ENCODE data around the gene CPA2. TPM values are rescaled to one million over a fixed set of nuclear protein-coding genes. Genes with fewer than 3 reads are reported as not detected.
A peak's percentile ranks its signal among the peaks of the same experiment; 100 is the strongest.

Gene CPA2
- total RNA-seq, 2 experiments from 2014 or later, result not detected

- Mint-ChIP-seq H3K4me3 (no peak overlapping the region), H3K4me1 (no peaks in the 10 kb centered on the region), H3K9me3 (peaks cover 7% of the 10 kb centered on the region), H3K27ac (peak overlapping the region; percentile 25), H3K36me3 (ENCODE audit: low read depth) (no peaks in the 10 kb centered on the region), H3K27me3 (no peaks in the 10 kb centered on the region)
- ChIA-PET POLR2A (no interaction called here), CTCF (interaction anchor here (1.4 to 1.5 kb wide), 2 partner anchors 9 to 156 kb away, joined by 3 read pairs; no protein-coding TSS in a partner anchor)
- DNase-seq, result no peak
Measured at GRCh38 chr7:130296221-130296951, 29.7 kb downstream of the CPA2 start.

- H3K27ac Mint-ChIP-seq, result no peak overlapping the region
- no peak overlapping the region for H3K4me3 Mint-ChIP-seq
- POLR2A ChIA-PET, result no interaction called here
- no peak for DNase-seq
- H3K9me3 Mint-ChIP-seq, result peaks cover 7% of the 10 kb centered on the region
- no peaks in the 10 kb centered on the region for H3K4me1 Mint-ChIP-seq
- H3K36me3 Mint-ChIP-seq (ENCODE audit: low read depth), result no peaks in the 10 kb centered on the region
- H3K27me3 Mint-ChIP-seq, result no peaks in the 10 kb centered on the region
- CTCF ChIA-PET, result interaction anchor here (1.5 kb wide), 1 partner anchor 10 kb away, joined by 3 read pairs; no protein-coding TSS in a partner anchor
Measured at GRCh38 chr7:130297628-130298543, 31.2 kb downstream of the CPA2 start.

GRCh38 chr7:130298544-130299326 is 32.1 kb downstream of the CPA2 start:
- H3K9me3 Mint-ChIP-seq, result peaks cover 5% of the 10 kb centered on the region
- ChIA-PET CTCF (no interaction called here), POLR2A (no interaction called here)
- no peak overlapping the region for H3K27ac Mint-ChIP-seq
- H3K36me3 Mint-ChIP-seq (ENCODE audit: low read depth), result no peaks in the 10 kb centered on the region
- no peak overlapping the region for H3K4me3 Mint-ChIP-seq
- no peaks in the 10 kb centered on the region for H3K4me1 Mint-ChIP-seq
- no peaks in the 10 kb centered on the region for H3K27me3 Mint-ChIP-seq
- DNase-seq, result no peak

- no peaks in the 10 kb centered on the region for H3K36me3 Mint-ChIP-seq (ENCODE audit: low read depth)
- H3K4me1 Mint-ChIP-seq, result no peaks in the 10 kb centered on the region
- no peak for DNase-seq
- H3K4me3 Mint-ChIP-seq, result no peak overlapping the region
- ChIA-PET POLR2A (no interaction called here), CTCF (no interaction called here)
- H3K9me3 Mint-ChIP-seq, result peaks cover 3% of the 10 kb centered on the region
- H3K27me3 Mint-ChIP-seq, result no peaks in the 10 kb centered on the region
- no peak overlapping the region for H3K27ac Mint-ChIP-seq
Measured at GRCh38 chr7:130299866-130300265, 33.2 kb downstream of the CPA2 start.

- no peaks in the 10 kb centered on the region for H3K9me3 Mint-ChIP-seq
- no peak overlapping the region for H3K4me3 Mint-ChIP-seq
- H3K4me1 Mint-ChIP-seq, result no peaks in the 10 kb centered on the region
- ChIA-PET CTCF (interaction anchor here (1.8 kb wide), 1 partner anchor 8 kb away, joined by 3 read pairs; the partner anchor contains the start of gene CPA4), POLR2A (no interaction called here)
- no peaks in the 10 kb centered on the region for H3K27me3 Mint-ChIP-seq
- no peak for DNase-seq
- H3K36me3 Mint-ChIP-seq (ENCODE audit: low read depth), result no peaks in the 10 kb centered on the region
- no peak overlapping the region for H3K27ac Mint-ChIP-seq
Measured at GRCh38 chr7:130301501-130302020, 34.9 kb downstream of the CPA2 start.

GRCh38 chr7:130302649-130303048 is 36.0 kb downstream of the CPA2 start:
- H3K27me3 Mint-ChIP-seq, result no peaks in the 10 kb centered on the region
- ChIA-PET POLR2A (no interaction called here), CTCF (interaction anchor here (0.6 to 1.8 kb wide), 3 partner anchors 9 to 200 kb away, joined by 3 read pairs; partner anchors contain the start of gene CPA4)
- no peaks in the 10 kb centered on the region for H3K4me1 Mint-ChIP-seq
- no peaks in the 10 kb centered on the region for H3K9me3 Mint-ChIP-seq
- H3K36me3 Mint-ChIP-seq (ENCODE audit: low read depth), result no peaks in the 10 kb centered on the region
- DNase-seq, result no peak
- H3K27ac Mint-ChIP-seq, result no peak overlapping the region
- H3K4me3 Mint-ChIP-seq, result no peak overlapping the region

GRCh38 chr7:130303127-130303526 is 36.5 kb downstream of the CPA2 start:
- DNase-seq, result no peak
- no peaks in the 10 kb centered on the region for H3K27me3 Mint-ChIP-seq
- POLR2A ChIA-PET, result no interaction called here
- no peaks in the 10 kb centered on the region for H3K9me3 Mint-ChIP-seq
- H3K36me3 Mint-ChIP-seq (ENCODE audit: low read depth), result no peaks in the 10 kb centered on the region
- CTCF ChIA-PET, result interaction anchor here (0.6 to 0.9 kb wide), 2 partner anchors 20 to 200 kb away, joined by 3 read pairs; no protein-coding TSS in a partner anchor
- no peak overlapping the region for H3K27ac Mint-ChIP-seq
- H3K4me1 Mint-ChIP-seq, result no peaks in the 10 kb centered on the region
- no peak overlapping the region for H3K4me3 Mint-ChIP-seq

GRCh38 chr7:130303551-130303950 is 36.9 kb downstream of the CPA2 start:
- H3K27ac Mint-ChIP-seq, result no peak overlapping the region

GRCh38 chr7:130303982-130304381 is 37.3 kb downstream of the CPA2 start:
- no peak for DNase-seq
- Mint-ChIP-seq H3K27me3 (no peaks in the 10 kb centered on the region), H3K4me1 (no peaks in the 10 kb centered on the region), H3K27ac (no peak overlapping the region), H3K36me3 (ENCODE audit: low read depth) (no peaks in the 10 kb centered on the region), H3K9me3 (no peaks in the 10 kb centered on the region), H3K4me3 (no peak overlapping the region)
- ChIA-PET POLR2A (no interaction called here), CTCF (interaction anchor here (0.5 kb wide), 1 partner anchor 354 kb away, joined by 3 read pairs; no protein-coding TSS in a partner anchor)

More at GRCh38 chr7:130303551-130303950, 36.9 kb downstream of the CPA2 start:
- ChIA-PET CTCF (interaction anchor here (0.9 kb wide), 1 partner anchor 20 kb away, joined by 3 read pairs; no protein-coding TSS in a partner anchor), POLR2A (no interaction called here)
- H3K36me3 Mint-ChIP-seq (ENCODE audit: low read depth), result no peaks in the 10 kb centered on the region
- no peaks in the 10 kb centered on the region for H3K27me3 Mint-ChIP-seq
- no peak for DNase-seq
- no peaks in the 10 kb centered on the region for H3K4me1 Mint-ChIP-seq
- no peak overlapping the region for H3K4me3 Mint-ChIP-seq
- no peaks in the 10 kb centered on the region for H3K9me3 Mint-ChIP-seq

GRCh38 chr7:130304878-130305277 is 38.2 kb downstream of the CPA2 start:
- ChIA-PET CTCF (interaction anchor here (1.1 kb wide), 1 partner anchor 17 kb away, joined by 3 read pairs; no protein-coding TSS in a partner anchor), POLR2A (no interaction called here)
- no peak for DNase-seq
- no peak overlapping the region for H3K4me3 Mint-ChIP-seq
- H3K4me1 Mint-ChIP-seq, result no peaks in the 10 kb centered on the region
- H3K9me3 Mint-ChIP-seq, result no peaks in the 10 kb centered on the region
- H3K27me3 Mint-ChIP-seq, result no peaks in the 10 kb centered on the region
- H3K27ac Mint-ChIP-seq, result no peak overlapping the region
- no peaks in the 10 kb centered on the region for H3K36me3 Mint-ChIP-seq (ENCODE audit: low read depth)

- CTCF ChIA-PET, result interaction anchor here (1.1 kb wide), 1 partner anchor 18 kb away, joined by 3 read pairs; no protein-coding TSS in a partner anchor
Measured at GRCh38 chr7:130305433-130306042, 38.9 kb downstream of the CPA2 start.

GRCh38 chr7:130309986-130310385 is 43.3 kb downstream of the CPA2 start:
- no peak overlapping the region for H3K4me3 Mint-ChIP-seq
- H3K27ac Mint-ChIP-seq, result no peak overlapping the region
- ChIA-PET CTCF (no interaction called here), POLR2A (no interaction called here)
- H3K9me3 Mint-ChIP-seq, result no peaks in the 10 kb centered on the region
- H3K27me3 Mint-ChIP-seq, result no peaks in the 10 kb centered on the region
- no peaks in the 10 kb centered on the region for H3K36me3 Mint-ChIP-seq (ENCODE audit: low read depth)
- H3K4me1 Mint-ChIP-seq, result no peaks in the 10 kb centered on the region
- no peak for DNase-seq

More at GRCh38 chr7:130305433-130306042, 38.9 kb downstream of the CPA2 start:
- Mint-ChIP-seq H3K27ac (no peak overlapping the region), H3K4me1 (no peaks in the 10 kb centered on the region), H3K9me3 (no peaks in the 10 kb centered on the region), H3K27me3 (no peaks in the 10 kb centered on the region), H3K36me3 (ENCODE audit: low read depth) (no peaks in the 10 kb centered on the region), H3K4me3 (no peak overlapping the region)
- no peak for DNase-seq
- POLR2A ChIA-PET, result no interaction called here
